Left hindlimb (tissue), 1 donor: ENCODE data around the gene NDUFAB1.
"Not testable (repeated sequence)": the region's sequence is repeated elsewhere in the genome, so short reads cannot be mapped to it uniquely, and the experiment has no call there.

ENCODE experiments used
- DNase-seq: peaks from one replicate; pipeline ENCODE4 v3.0.0-alpha.2; 2018

NDUFAB1 gene

DNA sequence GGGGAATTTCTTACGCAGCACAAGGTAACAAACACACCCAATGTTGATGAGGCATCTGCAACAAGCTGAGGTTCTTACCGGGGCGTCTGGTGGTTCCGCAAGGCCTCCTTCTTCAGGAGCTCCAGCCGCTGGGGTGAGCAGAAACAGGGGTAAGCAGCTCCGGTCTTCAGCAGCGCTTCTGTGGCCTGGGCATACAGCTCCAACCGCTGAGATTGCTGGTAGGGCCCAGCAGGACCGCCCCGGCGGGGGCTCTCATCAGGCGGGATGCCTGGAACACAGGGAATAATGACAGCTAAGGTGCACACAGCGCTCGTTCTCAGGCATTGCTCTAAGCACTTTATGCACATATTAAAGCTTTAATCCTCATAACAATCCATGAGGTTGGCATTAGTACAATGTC lies 51.7 kb downstream of the NDUFAB1 start:
- DNase-seq, result no peak

DNA sequence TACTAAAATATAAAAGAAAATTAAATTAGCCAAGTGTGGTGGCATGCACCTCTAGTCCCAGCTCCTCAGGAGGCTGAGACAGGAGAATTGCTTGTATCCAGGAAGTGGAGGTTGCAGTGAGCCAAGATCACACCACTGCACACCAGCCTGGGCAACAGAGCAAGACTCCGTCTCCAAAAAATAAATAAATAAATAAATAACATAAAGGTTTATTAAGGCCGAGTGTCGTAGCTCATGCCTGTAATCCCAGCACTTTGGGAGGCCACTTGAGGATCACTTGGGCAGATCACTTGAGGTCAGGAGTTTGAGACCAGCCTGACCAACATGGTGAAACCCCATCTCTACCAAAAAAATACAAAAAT lies 55.3 kb downstream of the NDUFAB1 start:
- not testable (repeated sequence) for DNase-seq

DNA sequence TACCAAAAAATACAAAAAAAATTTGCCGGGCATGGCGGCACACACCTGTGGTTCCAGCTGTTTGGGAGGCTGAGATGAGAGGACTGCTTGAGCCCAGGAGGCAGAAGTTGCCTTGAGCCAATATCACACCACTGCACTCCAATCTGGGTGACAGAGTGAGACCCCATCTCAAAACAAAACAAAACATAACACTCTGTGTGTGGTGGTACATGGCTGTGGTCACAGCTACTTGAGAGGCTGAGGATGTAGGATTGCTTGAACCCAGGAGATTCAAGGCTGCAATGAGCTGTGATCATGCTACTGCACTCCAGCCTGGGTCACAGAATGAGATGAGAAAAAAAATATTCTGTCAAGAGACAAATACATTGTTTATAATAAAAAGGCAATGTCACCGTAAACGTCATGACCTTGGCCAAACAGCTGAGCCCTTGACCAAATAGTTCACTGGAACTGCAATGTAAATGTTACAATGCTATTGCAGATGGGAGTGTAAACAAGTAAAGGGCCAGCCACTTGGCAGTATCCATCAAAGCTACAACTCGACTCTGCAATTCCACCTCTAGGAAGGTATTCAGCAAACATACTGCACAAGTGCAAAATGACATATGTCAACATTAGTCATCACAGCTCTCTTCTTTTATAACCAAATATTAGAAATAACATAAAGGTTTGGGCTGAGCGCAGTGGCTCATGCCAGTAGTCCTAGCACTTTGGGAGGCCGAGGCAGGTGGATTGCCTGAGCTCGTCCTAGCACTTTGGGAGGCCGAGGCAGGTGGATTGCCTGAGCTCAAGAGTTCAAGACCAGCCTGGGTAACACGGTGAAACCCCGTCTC lies 55.9 kb downstream of the NDUFAB1 start:
- no peak for DNase-seq

DNA sequence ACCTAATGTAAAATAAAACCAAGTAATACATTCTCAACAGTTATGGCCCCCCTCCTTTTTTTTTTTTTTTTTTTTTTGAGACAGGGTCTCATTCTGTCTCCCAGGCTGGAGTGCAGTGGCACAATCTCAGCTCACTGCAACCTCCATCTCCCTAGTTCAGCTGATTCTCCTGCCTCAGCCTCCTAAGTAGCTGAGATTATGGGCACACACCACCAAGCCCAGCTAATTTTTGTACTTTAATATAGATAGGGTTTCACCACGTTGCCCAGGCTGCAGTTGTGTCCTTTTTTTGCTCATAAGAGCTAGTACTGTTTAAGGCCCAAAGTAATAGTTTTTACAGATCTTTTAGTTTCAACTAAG lies 57.2 kb downstream of the NDUFAB1 start:
- DNase-seq, result no peak

- DNase-seq, result no peak
Observed at GRCh38 chr16:23537390-23537789, 58.7 kb downstream of the NDUFAB1 start.

GRCh38 chr16:23535901-23536300 lies 60.2 kb downstream of the NDUFAB1 start:
- no peak for DNase-seq

DNA sequence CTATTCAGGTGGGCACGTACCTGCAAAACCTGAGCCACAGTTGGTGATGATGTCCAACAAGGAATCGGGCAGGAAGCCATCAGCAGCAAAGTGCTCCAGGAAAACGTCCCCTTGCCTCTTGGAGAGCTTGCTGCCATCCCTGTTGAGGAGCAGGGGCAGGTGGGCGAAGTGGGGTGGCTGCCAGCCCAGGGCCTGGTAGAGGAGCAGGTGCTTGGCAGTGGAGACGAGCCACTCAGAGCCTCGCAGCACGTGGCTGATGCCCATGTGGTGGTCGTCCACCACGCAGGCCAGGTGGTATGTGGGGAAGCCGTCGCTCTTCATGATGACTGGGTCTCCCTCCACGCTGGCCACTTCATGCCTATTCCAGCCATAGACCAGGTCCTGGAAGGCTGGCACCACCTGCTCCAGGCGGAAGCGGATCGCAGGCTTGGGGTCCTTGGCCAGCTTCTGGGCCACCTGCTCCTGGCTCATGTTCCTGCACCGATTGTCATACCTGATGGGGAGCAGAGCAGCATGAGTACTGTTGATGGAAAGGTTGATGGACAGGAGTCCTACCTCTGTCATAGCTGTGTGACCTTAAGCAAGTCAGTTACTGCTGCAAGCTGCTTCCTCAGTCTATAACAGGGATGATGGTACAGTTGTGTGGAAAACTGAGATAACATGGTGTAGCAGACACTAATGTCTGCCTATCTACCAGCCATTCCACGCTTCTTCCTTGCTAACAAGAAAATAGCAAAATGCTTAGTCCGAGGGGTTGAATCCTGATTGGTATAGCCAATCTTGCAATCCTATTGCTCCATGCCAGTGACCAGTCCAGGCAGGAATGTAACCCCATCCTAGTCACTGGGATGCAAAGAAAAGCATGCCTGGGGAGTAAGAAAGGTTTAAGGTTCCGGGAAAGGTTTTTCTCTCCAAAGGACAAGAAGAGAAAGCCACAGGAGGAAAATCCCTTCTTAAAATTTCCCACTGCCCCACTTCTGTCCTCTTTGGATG lies 61.0 kb downstream of the NDUFAB1 start:
- no peak for DNase-seq

- DNase-seq, result no peak
Observed at GRCh38 chr16:23532448-23532847, 63.7 kb downstream of the NDUFAB1 start.
